ENCODE results near the gene CGNL1.

The CGNL1 gene

GRCh38 chr15:57541805-57542504, 165.7 kb downstream of the CGNL1 start:
- no peak overlapping the region for H3K4me3 ChIP-seq (ENCODE audit: low read depth, low read length)
- TF ChIP-seq, protein P1, sequence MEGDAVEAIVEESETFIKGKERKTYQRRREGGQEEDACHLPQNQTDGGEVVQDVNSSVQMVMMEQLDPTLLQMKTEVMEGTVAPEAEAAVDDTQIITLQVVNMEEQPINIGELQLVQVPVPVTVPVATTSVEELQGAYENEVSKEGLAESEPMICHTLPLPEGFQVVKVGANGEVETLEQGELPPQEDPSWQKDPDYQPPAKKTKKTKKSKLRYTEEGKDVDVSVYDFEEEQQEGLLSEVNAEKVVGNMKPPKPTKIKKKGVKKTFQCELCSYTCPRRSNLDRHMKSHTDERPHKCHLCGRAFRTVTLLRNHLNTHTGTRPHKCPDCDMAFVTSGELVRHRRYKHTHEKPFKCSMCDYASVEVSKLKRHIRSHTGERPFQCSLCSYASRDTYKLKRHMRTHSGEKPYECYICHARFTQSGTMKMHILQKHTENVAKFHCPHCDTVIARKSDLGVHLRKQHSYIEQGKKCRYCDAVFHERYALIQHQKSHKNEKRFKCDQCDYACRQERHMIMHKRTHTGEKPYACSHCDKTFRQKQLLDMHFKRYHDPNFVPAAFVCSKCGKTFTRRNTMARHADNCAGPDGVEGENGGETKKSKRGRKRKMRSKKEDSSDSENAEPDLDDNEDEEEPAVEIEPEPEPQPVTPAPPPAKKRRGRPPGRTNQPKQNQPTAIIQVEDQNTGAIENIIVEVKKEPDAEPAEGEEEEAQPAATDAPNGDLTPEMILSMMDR (IDR thresholded peaks at IDR 0.05; ENCODE audit: borderline replicate concordance, insufficient read depth, low read depth, low read length): peak; percentile 83

DNA sequence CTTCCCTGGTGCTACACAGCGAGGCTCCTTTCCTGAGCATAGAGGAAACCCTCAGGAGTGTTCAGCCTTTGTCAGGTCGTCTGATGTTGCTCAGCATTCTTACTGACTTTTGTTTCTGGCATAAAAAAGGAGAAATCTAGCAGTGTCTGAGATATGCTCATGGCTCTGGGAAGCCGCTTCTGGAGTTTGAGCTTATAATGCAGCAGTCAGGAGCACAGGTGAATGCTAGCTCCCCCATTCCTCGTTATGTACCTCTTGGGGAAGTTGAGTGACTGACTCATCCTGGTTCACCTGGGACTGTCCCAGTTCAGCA, 166.2 kb downstream of the CGNL1 start:
- H3K4me3 ChIP-seq (ENCODE audit: low read depth, low read length): no peak overlapping the region

GRCh38 chr15:57544848-57545480, 168.7 kb downstream of the CGNL1 start:
- TF ChIP-seq, protein P1 (IDR thresholded peaks at IDR 0.05; ENCODE audit: borderline replicate concordance, insufficient read depth, low read depth, low read length): no peak
- no peak overlapping the region for H3K4me3 ChIP-seq (ENCODE audit: low read depth, low read length)

More for the DNA sequence above, 166.2 kb downstream of the CGNL1 start:
- TF ChIP-seq, protein P1 (IDR thresholded peaks at IDR 0.05; ENCODE audit: borderline replicate concordance, insufficient read depth, low read depth, low read length): no peak

GRCh38 chr15:57545995-57546394, 169.7 kb downstream of the CGNL1 start:
- TF ChIP-seq, protein P1 (IDR thresholded peaks at IDR 0.05; ENCODE audit: borderline replicate concordance, insufficient read depth, low read depth, low read length): no peak
- H3K4me3 ChIP-seq (ENCODE audit: low read depth, low read length): no peak overlapping the region

GRCh38 chr15:57547243-57547755, 171.0 kb downstream of the CGNL1 start:
- TF ChIP-seq, protein P1 (IDR thresholded peaks at IDR 0.05; ENCODE audit: borderline replicate concordance, insufficient read depth, low read depth, low read length): no peak
- no peak overlapping the region for H3K4me3 ChIP-seq (ENCODE audit: low read depth, low read length)

DNA sequence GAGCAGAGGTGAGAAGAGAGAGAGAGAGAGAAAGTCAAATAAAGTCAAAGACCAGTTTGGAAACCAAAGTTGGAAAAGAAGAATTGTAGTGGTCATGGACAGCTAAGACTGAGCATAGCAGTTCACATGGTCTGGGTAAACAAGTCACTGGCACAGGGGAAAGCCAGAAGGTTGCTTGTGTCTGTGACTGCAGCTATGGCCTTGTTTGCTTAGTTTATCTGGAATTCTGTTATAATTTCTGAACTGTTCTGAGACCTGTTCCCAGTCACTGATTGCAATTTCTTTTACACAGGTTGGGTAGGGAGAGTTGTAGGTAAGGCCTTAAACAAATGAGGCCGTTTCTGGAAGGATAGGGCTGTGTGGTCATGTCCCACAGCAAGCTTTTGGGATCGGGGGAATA, 172.0 kb downstream of the CGNL1 start:
- TF ChIP-seq, protein P1 (IDR thresholded peaks at IDR 0.05; ENCODE audit: borderline replicate concordance, insufficient read depth, low read depth, low read length): no peak
- no peak overlapping the region for H3K4me3 ChIP-seq (ENCODE audit: low read depth, low read length)

DNA sequence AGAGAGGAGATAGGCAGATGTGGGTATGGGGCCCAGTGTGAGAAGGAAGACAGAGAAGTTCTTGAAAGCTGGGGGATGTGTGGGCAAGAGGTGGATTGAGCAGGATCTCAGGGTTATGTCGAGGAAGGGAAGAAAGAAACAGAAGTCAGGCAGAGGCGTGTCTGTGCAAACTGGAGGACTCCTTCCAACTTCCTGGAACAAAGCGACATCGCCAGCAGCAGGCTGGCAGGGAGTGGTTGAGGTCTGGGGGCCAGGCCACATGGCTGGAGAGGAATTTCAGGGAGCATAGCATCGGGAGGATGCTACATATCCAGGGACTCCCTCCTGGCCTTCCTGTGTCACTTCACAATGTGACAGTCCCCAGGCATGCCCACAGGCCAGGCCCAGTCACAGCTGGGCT, 172.5 kb downstream of the CGNL1 start:
- TF ChIP-seq, protein P1 (IDR thresholded peaks at IDR 0.05; ENCODE audit: borderline replicate concordance, insufficient read depth, low read depth, low read length): no peak
- H3K4me3 ChIP-seq (ENCODE audit: low read depth, low read length): no peak overlapping the region
